Measurements from ENCODE around the gene MSI2.

MSI2 gene

DNA sequence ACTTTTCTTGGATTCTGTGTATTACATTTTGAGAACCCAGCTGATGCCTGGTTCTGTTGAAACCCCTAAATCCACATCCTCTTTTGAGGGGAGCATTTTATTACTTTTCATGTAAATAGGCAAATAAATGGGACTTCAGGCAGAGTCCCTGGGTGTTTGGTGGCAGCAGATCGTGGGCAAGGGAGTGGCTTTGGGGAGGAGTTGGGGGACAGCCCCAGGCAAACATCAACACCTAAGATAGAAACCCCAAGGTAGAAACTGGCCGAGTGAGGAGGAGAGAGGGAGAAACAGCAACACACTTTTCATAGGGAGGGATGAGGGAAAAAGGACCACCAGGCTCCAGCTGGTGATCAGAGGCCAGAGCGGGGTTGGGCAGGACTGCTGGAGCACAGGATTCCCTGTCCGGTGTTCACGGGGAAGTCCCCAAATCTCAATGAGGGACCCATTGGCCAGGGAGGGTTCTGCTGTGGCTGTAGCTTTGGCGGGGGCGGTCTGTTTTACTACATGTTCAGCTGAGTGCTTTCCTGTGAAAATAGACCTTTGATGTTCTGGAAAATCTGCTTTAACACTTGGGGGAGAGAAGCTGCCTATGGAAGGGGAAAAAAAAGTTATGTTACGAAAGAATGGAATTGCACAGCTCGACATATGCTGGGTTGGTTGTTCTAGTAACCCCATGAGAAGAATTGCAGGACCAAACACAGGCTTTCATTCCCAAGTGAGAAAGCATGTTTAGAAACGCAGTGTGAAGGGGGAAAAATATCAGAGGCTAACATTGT is 46.6 kb downstream of the MSI2 start:
- no peak for TF ChIP-seq FOXP2 (optimal IDR thresholded peaks at IDR 0.05; ENCODE audit: control extremely low read depth, extremely low read length, insufficient read depth)
- no peak for TF ChIP-seq POLR2AphosphoS5 (IDR thresholded peaks at IDR 0.05; ENCODE audit: borderline replicate concordance, low read depth, low read length)
- TF ChIP-seq EZH2 (IDR thresholded peaks at IDR 0.05): no peak
- no peak overlapping the region for H3K27ac ChIP-seq
- H3K36me3 ChIP-seq (ENCODE audit: insufficient read depth, low read length): peaks cover 13% of the 10 kb centered on the region

DNA sequence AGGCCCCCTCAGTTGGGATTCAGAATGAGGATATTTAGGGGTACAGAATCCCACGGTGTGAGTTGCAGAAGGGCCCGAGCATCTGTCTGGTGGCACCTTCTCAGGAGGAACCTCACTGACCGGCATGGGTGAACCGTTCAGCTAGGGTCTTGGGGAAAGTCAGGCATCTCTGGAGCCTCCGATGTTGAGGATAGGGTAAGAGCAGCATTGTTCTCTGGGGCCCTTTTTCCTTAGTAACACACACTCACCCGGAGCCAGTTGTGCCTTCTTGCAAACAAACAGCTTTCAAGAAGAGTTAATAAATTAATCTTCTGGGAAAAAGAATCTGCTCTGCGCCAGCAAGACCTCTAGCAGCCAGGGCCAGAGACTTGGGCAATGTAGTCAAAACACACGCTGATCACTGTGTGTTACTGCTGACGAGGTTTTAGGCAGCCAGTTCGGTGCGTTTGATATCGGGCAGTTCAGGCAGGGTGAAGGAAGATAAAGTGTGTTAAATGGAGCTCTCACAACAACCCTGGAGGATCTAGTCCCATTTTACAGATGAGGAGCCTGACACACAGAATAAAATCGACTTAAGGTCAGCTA is 48.9 kb downstream of the MSI2 start:
- TF ChIP-seq POLR2AphosphoS5 (IDR thresholded peaks at IDR 0.05; ENCODE audit: borderline replicate concordance, low read depth, low read length) (no peak), FOXP2 (optimal IDR thresholded peaks at IDR 0.05; ENCODE audit: control extremely low read depth, extremely low read length, insufficient read depth) (no peak)
- Histone ChIP-seq H3K9me3 (ENCODE audit: low read depth, low read length) (no peaks in the 10 kb centered on the region), H3K27ac (no peak overlapping the region), H3K9ac (ENCODE audit: insufficient read length) (no peak overlapping the region), H3K4me3 (no peak overlapping the region), H3K36me3 (ENCODE audit: insufficient read depth, low read length) (peaks cover 3% of the 10 kb centered on the region; the same call in 1 of the 2 replicates)
- no peak for DNase-seq (ENCODE audit: low read depth, low spot score)

More for the DNA sequence above, 46.6 kb downstream of the MSI2 start:
- no peak overlapping the region for H3K4me3 ChIP-seq
- no peak for DNase-seq (ENCODE audit: low read depth, low spot score)
- H3K9ac ChIP-seq (ENCODE audit: insufficient read length): no peak overlapping the region
- H3K9me3 ChIP-seq (ENCODE audit: low read depth, low read length): no peaks in the 10 kb centered on the region

DNA sequence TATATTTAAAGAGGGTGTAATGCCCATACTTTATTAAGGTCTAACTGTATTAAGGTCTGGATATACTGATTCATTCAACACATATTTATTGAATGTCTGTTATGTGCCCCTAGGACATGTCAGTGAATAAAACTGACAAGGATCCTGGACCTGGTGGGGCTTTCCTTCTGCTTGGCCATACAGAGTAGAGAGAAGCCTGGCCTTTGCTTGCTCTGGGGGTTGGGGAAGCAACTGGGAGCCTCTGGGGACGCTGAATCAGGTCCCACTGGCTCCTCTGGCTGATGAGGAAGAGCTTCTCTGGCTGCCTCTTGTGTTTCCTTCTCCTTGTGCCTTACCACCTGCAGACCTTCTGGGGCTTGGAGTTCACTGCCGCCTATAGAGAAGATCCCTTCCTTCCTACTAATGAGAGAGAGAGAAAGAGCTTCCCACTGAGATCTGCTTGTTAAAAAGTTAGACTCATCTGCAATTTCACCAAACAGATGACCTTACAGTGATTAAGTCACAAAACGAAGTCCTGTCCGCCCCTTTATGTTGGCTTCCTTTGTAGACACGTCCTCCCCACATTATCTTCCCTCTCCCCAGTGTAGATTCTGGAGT is 49.7 kb downstream of the MSI2 start:
- TF ChIP-seq FOXP2 (optimal IDR thresholded peaks at IDR 0.05; ENCODE audit: control extremely low read depth, extremely low read length, insufficient read depth) (no peak), EZH2 (IDR thresholded peaks at IDR 0.05) (no peak), POLR2AphosphoS5 (IDR thresholded peaks at IDR 0.05; ENCODE audit: borderline replicate concordance, low read depth, low read length) (no peak)
- Histone ChIP-seq H3K4me3 (no peak overlapping the region), H3K9me3 (ENCODE audit: low read depth, low read length) (no peaks in the 10 kb centered on the region), H3K9ac (ENCODE audit: insufficient read length) (no peak overlapping the region), H3K27ac (no peak overlapping the region), H3K36me3 (ENCODE audit: insufficient read depth, low read length) (no peaks in the 10 kb centered on the region)
- no peak for DNase-seq (ENCODE audit: low read depth, low spot score)

DNA sequence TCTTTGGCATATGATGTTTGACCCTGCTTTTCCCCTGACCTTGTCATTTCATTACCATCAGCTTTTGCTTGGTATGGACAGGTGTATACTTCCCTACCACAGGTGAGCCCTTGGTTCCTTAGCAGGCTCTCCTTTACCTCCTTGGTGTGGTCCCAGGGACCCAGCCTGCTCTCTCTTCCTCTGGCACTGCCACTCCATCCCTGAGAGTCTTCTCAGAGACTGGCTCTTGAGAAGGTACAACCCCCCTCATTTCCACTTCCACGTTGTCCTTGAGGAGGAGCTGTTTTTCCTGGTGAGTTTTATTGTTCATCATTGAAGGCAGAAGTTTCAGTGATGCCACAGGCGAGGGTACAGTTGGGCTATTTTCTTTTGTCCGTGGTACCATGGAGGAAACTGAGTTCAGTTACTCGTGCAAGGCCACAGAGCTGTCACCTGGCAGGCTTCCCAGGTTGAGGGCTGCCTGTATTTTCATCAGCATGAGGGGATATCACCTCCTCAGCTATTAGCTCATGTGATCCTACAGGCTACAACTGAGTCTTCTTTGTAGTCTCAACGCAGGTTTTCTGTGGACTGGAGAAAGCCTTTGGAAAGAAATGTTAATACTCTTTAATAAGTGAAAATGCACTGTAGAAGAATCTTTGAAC is 52.3 kb downstream of the MSI2 start:
- DNase-seq (ENCODE audit: low read depth, low spot score): no peak
- no peak overlapping the region for H3K9ac ChIP-seq (ENCODE audit: insufficient read length)
- no peak overlapping the region for H3K27ac ChIP-seq
- TF ChIP-seq FOXP2 (optimal IDR thresholded peaks at IDR 0.05; ENCODE audit: control extremely low read depth, extremely low read length, insufficient read depth) (no peak), POLR2AphosphoS5 (IDR thresholded peaks at IDR 0.05; ENCODE audit: borderline replicate concordance, low read depth, low read length) (no peak), EZH2 (IDR thresholded peaks at IDR 0.05) (no peak)
- no peaks in the 10 kb centered on the region for H3K36me3 ChIP-seq (ENCODE audit: insufficient read depth, low read length)
- no peak overlapping the region for H3K4me3 ChIP-seq
- H3K9me3 ChIP-seq (ENCODE audit: low read depth, low read length): no peaks in the 10 kb centered on the region

- Histone ChIP-seq H3K27ac (no peak overlapping the region), H3K4me3 (no peak overlapping the region), H3K9ac (ENCODE audit: insufficient read length) (no peak overlapping the region), H3K9me3 (ENCODE audit: low read depth, low read length) (no peaks in the 10 kb centered on the region), H3K36me3 (ENCODE audit: insufficient read depth, low read length) (no peaks in the 10 kb centered on the region)
- no peak for TF ChIP-seq EZH2 (IDR thresholded peaks at IDR 0.05)
- TF ChIP-seq POLR2AphosphoS5 (IDR thresholded peaks at IDR 0.05; ENCODE audit: borderline replicate concordance, low read depth, low read length): no peak
- no peak for TF ChIP-seq FOXP2 (optimal IDR thresholded peaks at IDR 0.05; ENCODE audit: control extremely low read depth, extremely low read length, insufficient read depth)
- DNase-seq (ENCODE audit: low read depth, low spot score): no peak
These were observed 53.2 kb downstream of the MSI2 start for GRCh38 chr17:57309479-57309878.

DNA sequence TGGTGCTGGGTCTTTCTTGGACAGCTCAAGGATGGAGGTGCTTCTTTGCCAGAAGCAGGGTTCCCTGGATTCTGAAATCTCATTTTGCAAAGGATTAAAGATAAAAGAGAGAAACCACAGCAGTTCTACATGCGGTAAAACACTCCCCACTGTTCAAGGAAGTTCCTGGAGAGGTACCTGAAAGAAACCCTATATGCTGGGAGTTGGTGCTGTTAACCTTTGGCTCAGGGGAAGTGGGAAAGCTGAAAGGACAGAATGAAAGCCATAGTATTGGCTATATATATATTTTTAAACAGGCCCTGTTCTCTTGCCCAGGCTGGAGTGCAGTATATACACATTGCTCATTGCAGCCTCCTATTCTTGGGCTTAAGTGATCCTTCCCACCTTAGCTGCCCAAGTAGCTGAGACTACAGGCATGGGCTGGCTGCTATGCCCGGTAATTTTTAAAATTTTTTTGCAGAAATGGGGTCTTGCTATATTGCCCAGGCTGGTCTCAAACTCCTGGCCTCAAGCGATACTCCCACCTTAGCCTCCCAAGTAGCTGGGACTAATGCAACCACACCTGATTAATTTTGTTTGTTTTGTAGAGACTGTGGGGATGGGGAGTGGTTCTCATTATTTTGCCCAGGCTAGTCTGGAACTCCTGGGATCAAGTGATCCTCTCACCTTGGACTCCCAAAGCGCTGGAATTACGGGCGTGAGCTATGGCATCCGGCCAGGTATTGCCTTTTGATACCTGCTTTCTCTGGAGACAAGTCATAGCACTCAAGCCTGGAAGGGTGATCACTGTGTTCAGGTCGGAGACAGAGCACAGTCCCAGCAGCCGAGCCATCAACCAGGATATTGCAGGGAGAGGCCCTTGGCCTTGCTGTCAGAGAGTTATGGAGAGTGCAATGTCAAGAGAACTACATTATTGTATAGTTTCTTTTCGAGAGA is 55.2 kb downstream of the MSI2 start:
- no peak overlapping the region for H3K9ac ChIP-seq (ENCODE audit: insufficient read length)
- H3K4me3 ChIP-seq: no peak overlapping the region
- no peaks in the 10 kb centered on the region for H3K9me3 ChIP-seq (ENCODE audit: low read depth, low read length)
- no peak for DNase-seq (ENCODE audit: low read depth, low spot score)
- no peak overlapping the region for H3K27ac ChIP-seq
- TF ChIP-seq POLR2AphosphoS5 (IDR thresholded peaks at IDR 0.05; ENCODE audit: borderline replicate concordance, low read depth, low read length) (no peak), FOXP2 (optimal IDR thresholded peaks at IDR 0.05; ENCODE audit: control extremely low read depth, extremely low read length, insufficient read depth) (no peak), EZH2 (IDR thresholded peaks at IDR 0.05) (no peak)
- no peaks in the 10 kb centered on the region for H3K36me3 ChIP-seq (ENCODE audit: insufficient read depth, low read length)

- Histone ChIP-seq H3K4me3 (no peak overlapping the region), H3K9me3 (ENCODE audit: low read depth, low read length) (no peaks in the 10 kb centered on the region), H3K27ac (no peak overlapping the region), H3K9ac (ENCODE audit: insufficient read length) (no peak overlapping the region), H3K36me3 (ENCODE audit: insufficient read depth, low read length) (no peaks in the 10 kb centered on the region)
- TF ChIP-seq FOXP2 (optimal IDR thresholded peaks at IDR 0.05; ENCODE audit: control extremely low read depth, extremely low read length, insufficient read depth) (no peak), POLR2AphosphoS5 (IDR thresholded peaks at IDR 0.05; ENCODE audit: borderline replicate concordance, low read depth, low read length) (no peak), EZH2 (IDR thresholded peaks at IDR 0.05) (no peak)
- no peak for DNase-seq (ENCODE audit: low read depth, low spot score)
These were observed 55.9 kb downstream of the MSI2 start for GRCh38 chr17:57312242-57312641.

All from SK-N-MC (cell line).